B cell (primary cell): ENCODE data around the gene ENPP7.

ENCODE experiments used
- CTCF ChIP-seq: fragments of 200-600 bp; IDR thresholded peaks from one replicate; pipeline ENCODE4 v1.8.0; 2022; ENCODE audit warnings: antibody characterized with exemption, mild to moderate bottlenecking
- EZH2 ChIP-seq: IDR thresholded peaks from 2 replicates; pipeline ENCODE4 v1.6.1; 2012; ENCODE audit warnings: borderline replicate concordance, low read depth, mild to moderate bottlenecking, moderate library complexity, low read length; ENCODE audit not compliant: insufficient read depth, poor library complexity, severe bottlenecking

- no peak for TF ChIP-seq CTCF
- TF ChIP-seq EZH2 = no peak
These were observed 53.7 kb downstream of the ENPP7 start for GRCh38 chr17:79784353-79785016.
